MCF 10A (cell line): ENCODE data around the gene TF. TPM values are rescaled to one million over a fixed set of nuclear protein-coding genes. Genes with fewer than 3 reads are reported as not detected.

Source experiments
- BruUV-seq: library from RNA; stranded (reverse); fragments of 400-500 nt; replicated peaks from 2 replicates; lab custom pipeline; 2021; lab: Mats Ljungman, UMichigan
- CTCF ChIA-PET: fragments of 300-600 bp; sonication (Branson Sonifier 250); formaldehyde crosslinking; extraction: SDS; loops from one replicate; lab custom pipeline; 2021; ENCODE audit warnings: antibody characterized with exemption, inconsistent platforms; lab: Yijun Ruan, JAX
- POLR2A ChIA-PET: fragments of 300-600, 350-650 bp; sonication (Branson Sonifier 250); formaldehyde crosslinking; extraction: SDS; loops from one replicate; lab custom pipeline; 2020; ENCODE audit warnings: antibody characterized with exemption, inconsistent platforms; lab: Yijun Ruan, JAX
- DNase-seq: peaks from one replicate; pipeline ENCODE4 v3.0.0-alpha.2; 2018; ENCODE audit not compliant: unreplicated experiment
- H3K27ac Mint-ChIP-seq: one replicate; pipeline ENCODE4 v1.8.0; 2022; ENCODE audit warnings: mild to moderate bottlenecking, low read depth, mixed read lengths; ENCODE audit not compliant: unreplicated experiment
- H3K27me3 Mint-ChIP-seq: one replicate; pipeline ENCODE4 v1.8.0; 2022; ENCODE audit warnings: mixed read lengths; ENCODE audit not compliant: insufficient read depth, unreplicated experiment
- H3K36me3 Mint-ChIP-seq: one replicate; pipeline ENCODE4 v1.8.0; 2022; ENCODE audit warnings: mild to moderate bottlenecking, moderate library complexity, mixed read lengths; ENCODE audit not compliant: insufficient read depth, unreplicated experiment
- H3K4me1 Mint-ChIP-seq: one replicate; pipeline ENCODE4 v1.8.0; 2022; ENCODE audit warnings: mixed read lengths; ENCODE audit not compliant: insufficient read depth, unreplicated experiment
- H3K4me3 Mint-ChIP-seq: one replicate; pipeline ENCODE4 v1.8.0; 2022; ENCODE audit warnings: mild to moderate bottlenecking, moderate library complexity, mixed read lengths; ENCODE audit not compliant: unreplicated experiment
- H3K9me3 Mint-ChIP-seq: one replicate; pipeline ENCODE4 v1.8.0; 2022; ENCODE audit warnings: mixed read lengths; ENCODE audit not compliant: unreplicated experiment
- CTCF ChIP-seq: fragments of 200-600 bp; IDR thresholded peaks from one replicate; pipeline ENCODE4 v1.8.0; 2022; ENCODE audit warnings: antibody characterized with exemption, mild to moderate bottlenecking; ENCODE audit not compliant: unreplicated experiment
- intact Hi-C: fragments of 100-400 bp; cut with micrococcal nuclease; formaldehyde crosslinking; loops from 2 replicates; pipeline ENCODE4 v1.14.1; 2022
- total RNA-seq: library from RNA; stranded (reverse); gene quantifications from 2 replicates; pipeline ENCODE4 v1.2.3, GENCODE V29; 2022

TF gene
- total RNA-seq, 1 experiment from 2014 or later: 0.19 TPM

- CTCF ChIA-PET: interaction anchor here (0.7 kb wide), 1 partner anchor 787 kb away, joined by 3 read pairs; no protein-coding TSS in a partner anchor
- POLR2A ChIA-PET: no interaction called here
- DNase-seq: no peak
- Mint-ChIP-seq H3K27me3 (peaks cover 70% of the 10 kb centered on the region), H3K9me3 (no peaks in the 10 kb centered on the region), H3K4me1 (no peaks in the 10 kb centered on the region), H3K36me3 (no peaks in the 10 kb centered on the region), H3K4me3 (no peak overlapping the region), H3K27ac (no peak overlapping the region)
- no TSS peak for BruUV-seq
- intact Hi-C loops: no loop called here
- no peak for TF ChIP-seq CTCF
Observed at GRCh38 chr3:133709139-133709750, 36.9 kb upstream of the TF start.

GRCh38 chr3:133711013-133711412, 35.2 kb upstream of the TF start:
- intact Hi-C loops: no loop called here
- H3K27ac Mint-ChIP-seq: no peak overlapping the region
- H3K27me3 Mint-ChIP-seq: peaks cover 52% of the 10 kb centered on the region
- no peak for DNase-seq
- no peaks in the 10 kb centered on the region for H3K36me3 Mint-ChIP-seq
- no peaks in the 10 kb centered on the region for H3K4me1 Mint-ChIP-seq
- H3K9me3 Mint-ChIP-seq: no peaks in the 10 kb centered on the region
- ChIA-PET POLR2A (no interaction called here), CTCF (no interaction called here)
- H3K4me3 Mint-ChIP-seq: no peak overlapping the region
- no peak for TF ChIP-seq CTCF
- no TSS peak for BruUV-seq

- H3K27me3 Mint-ChIP-seq: peaks cover 42% of the 10 kb centered on the region
- H3K9me3 Mint-ChIP-seq: no peaks in the 10 kb centered on the region
- H3K4me1 Mint-ChIP-seq: no peaks in the 10 kb centered on the region
Observed at GRCh38 chr3:133712017-133712416, 34.2 kb upstream of the TF start.

GRCh38 chr3:133713347-133713746, 32.8 kb upstream of the TF start:
- intact Hi-C loops: no loop called here
- Mint-ChIP-seq H3K27ac (no peak overlapping the region), H3K4me1 (no peaks in the 10 kb centered on the region), H3K27me3 (peaks cover 30% of the 10 kb centered on the region), H3K4me3 (no peak overlapping the region), H3K9me3 (no peaks in the 10 kb centered on the region), H3K36me3 (no peaks in the 10 kb centered on the region)
- CTCF ChIA-PET: no interaction called here
- BruUV-seq: no TSS peak
- TF ChIP-seq CTCF: no peak
- POLR2A ChIA-PET: no interaction called here
- DNase-seq: no peak

More at GRCh38 chr3:133712017-133712416, 34.2 kb upstream of the TF start:
- no peaks in the 10 kb centered on the region for H3K36me3 Mint-ChIP-seq
- DNase-seq: no peak
- no peak overlapping the region for H3K27ac Mint-ChIP-seq
- BruUV-seq: no TSS peak
- H3K4me3 Mint-ChIP-seq: no peak overlapping the region
- ChIA-PET POLR2A (no interaction called here), CTCF (interaction anchor here (0.5 kb wide), 1 partner anchor 34 kb away, joined by 3 read pairs; no protein-coding TSS in a partner anchor)
- intact Hi-C loops: no loop called here
- no peak for TF ChIP-seq CTCF
